ENCODE measurements around the gene CNTROB.
"Not testable (repeated sequence)": the region's sequence is repeated elsewhere in the genome, so short reads cannot be mapped to it uniquely, and the experiment has no call there.

CNTROB gene

GRCh38 chr17:7943291-7943690 is 11.3 kb downstream of the CNTROB start:
- DNase-seq, result no peak

GRCh38 chr17:7944326-7944725 is 12.3 kb downstream of the CNTROB start:
- no peak for DNase-seq

- DNase-seq, result no peak
These were observed 13.6 kb downstream of the CNTROB start for GRCh38 chr17:7945651-7946050.

GRCh38 chr17:7946441-7946840 is 14.4 kb downstream of the CNTROB start:
- no peak for DNase-seq

- no peak for DNase-seq
These were observed 15.6 kb downstream of the CNTROB start for GRCh38 chr17:7947651-7948050.

- DNase-seq, result no peak
These were observed 18.6 kb downstream of the CNTROB start for GRCh38 chr17:7950578-7950977.

GRCh38 chr17:7951143-7951792 is 19.3 kb downstream of the CNTROB start:
- peak; percentile 44 for DNase-seq

GRCh38 chr17:7953266-7953665 is 21.3 kb downstream of the CNTROB start:
- not testable (repeated sequence) for DNase-seq

- no peak for DNase-seq
These were observed 23.6 kb downstream of the CNTROB start for GRCh38 chr17:7955414-7956227.

- no peak for DNase-seq
These were observed 24.4 kb downstream of the CNTROB start for GRCh38 chr17:7956228-7956965.

- DNase-seq, result no peak
These were observed 27.7 kb downstream of the CNTROB start for GRCh38 chr17:7959503-7960253.

GRCh38 chr17:7961421-7961820 is 29.4 kb downstream of the CNTROB start:
- DNase-seq, result no peak

- no peak for DNase-seq
These were observed 35.7 kb downstream of the CNTROB start for GRCh38 chr17:7967751-7968150.

- DNase-seq, result no peak
These were observed 37.4 kb downstream of the CNTROB start for GRCh38 chr17:7969433-7969832.

GRCh38 chr17:7971651-7972050 is 39.6 kb downstream of the CNTROB start:
- no peak for DNase-seq

- no peak for DNase-seq
These were observed 40.3 kb downstream of the CNTROB start for GRCh38 chr17:7972131-7972785.

- DNase-seq, result no peak
These were observed 42.7 kb downstream of the CNTROB start for GRCh38 chr17:7974638-7975131.

GRCh38 chr17:7977039-7977438 is 45.0 kb downstream of the CNTROB start:
- no peak for DNase-seq

GRCh38 chr17:7977805-7978204 is 45.8 kb downstream of the CNTROB start:
- DNase-seq, result no peak

- no peak for DNase-seq
These were observed 50.2 kb downstream of the CNTROB start for GRCh38 chr17:7982173-7982572.

GRCh38 chr17:7982666-7983065 is 50.7 kb downstream of the CNTROB start:
- DNase-seq, result no peak

- DNase-seq, result no peak
These were observed 52.9 kb downstream of the CNTROB start for GRCh38 chr17:7984904-7985303.

Data from stimulated activated CD8-positive, alpha-beta memory T cell treated with anti-CD3 and anti-CD28 coated beads, Interleukin-4, amount 100 ng/mL, for 48 hours (primary cell).